Endothelial cell of umbilical vein (primary cell): ENCODE results near the gene PTGES2. TPM values are rescaled to one million over a fixed set of nuclear protein-coding genes. Genes with fewer than 3 reads are reported as not detected.

ENCODE experiments used
- BruUV-seq: library from RNA; stranded (reverse); fragments of 400-500 nt; replicated peaks from 2 replicates; lab custom pipeline; 2021; lab: Mats Ljungman, UMichigan
- CTCF ChIA-PET: fragments of 300-600, 350-600 bp; sonication (Branson Sonifier 250); formaldehyde crosslinking; loops from one replicate; lab custom pipeline; 2021; ENCODE audit warnings: antibody characterized with exemption, inconsistent platforms; lab: Charles Lee
- POLR2A ChIA-PET: fragments of 300-600, 350-600 bp; sonication (Branson Sonifier 250); formaldehyde crosslinking; loops from one replicate; lab custom pipeline; 2021; ENCODE audit warnings: antibody characterized with exemption, inconsistent platforms; lab: Charles Lee
- DNase-seq: peaks from one replicate; pipeline ENCODE4 v3.0.0-alpha.2; 2011; ENCODE audit warnings: low read depth, low spot score
- FAIRE-seq: peaks from 2 replicates; lab custom pipeline; 2011; peaks lifted over from hg19 to GRCh38; lab: Jason Lieb, UNC
- H2AFZ ChIP-seq: 2 replicates; pipeline ENCODE4 v1.6.0; 2012; ENCODE audit warnings: low read depth, low read length, control low read depth, inconsistent platforms
- H3K27ac ChIP-seq: 2 replicates; pipeline ENCODE4 v1.5.1; 2011; ENCODE audit warnings: low read depth, mild to moderate bottlenecking, control low read depth, low read length, moderate library complexity; ENCODE audit not compliant: insufficient read depth
- H3K27me3 ChIP-seq, 2 experiments: 2 replicates each; pipeline versions ENCODE4 v1.6.0 to v1.6.1; 2011; ENCODE audit warnings: low read length in 2 of 2, mixed read lengths in 1 of 2; ENCODE audit not compliant: control insufficient read depth in 2 of 2, insufficient read depth in 2 of 2
- H3K36me3 ChIP-seq, 2 experiments: 2 replicates in 1 of 2; 3 replicates in 1 of 2; pipeline ENCODE4 v1.5.1; 2011; ENCODE audit warnings: low read length in 2 of 2, mild to moderate bottlenecking in 1 of 2, moderate library complexity in 1 of 2; ENCODE audit not compliant: control insufficient read depth in 2 of 2, insufficient read depth in 2 of 2; ENCODE audit errors: extremely low read depth in 1 of 2
- H3K4me1 ChIP-seq: 3 replicates; pipeline ENCODE4 v1.5.1; 2011; ENCODE audit warnings: mild to moderate bottlenecking, low read length; ENCODE audit not compliant: control insufficient read depth, insufficient read depth; ENCODE audit errors: extremely low read depth
- H3K4me2 ChIP-seq: 2 replicates; pipeline ENCODE4 v1.6.1; 2011; ENCODE audit warnings: low read length, control low read depth, mixed read lengths; ENCODE audit not compliant: insufficient read depth
- H3K4me3 ChIP-seq, 3 experiments: fragments of 200-600 bp in 1 of 3; sonication (generic), shearing (Covaris generic) in 1 of 3; replicated peaks in 1 of 3; 2 replicates each; pipeline ENCODE4 v1.5.1; 2011 to 2016; ENCODE audit warnings: control low read depth in 3 of 3, low read length in 3 of 3, mild to moderate bottlenecking in 2 of 3, inconsistent platforms in 1 of 3, low read depth in 1 of 3, moderate library complexity in 1 of 3; ENCODE audit not compliant: insufficient read depth in 1 of 3
- H3K79me2 ChIP-seq: 2 replicates; pipeline ENCODE4 v1.6.0; 2012; ENCODE audit warnings: low read length, inconsistent platforms; ENCODE audit not compliant: control insufficient read depth, insufficient read depth
- H3K9ac ChIP-seq: replicated peaks from 2 replicates; pipeline ENCODE3; 2011; ENCODE audit warnings: low read length, control low read depth; ENCODE audit not compliant: insufficient read depth; ENCODE audit errors: extremely low read depth
- H3K9me1 ChIP-seq: replicated peaks from 3 replicates; pipeline ENCODE4 v1.6.0; 2011; ENCODE audit warnings: mild to moderate bottlenecking, low read length; ENCODE audit not compliant: control insufficient read depth, insufficient read depth; ENCODE audit errors: extremely low read depth
- H3K9me3 ChIP-seq: replicated peaks from 2 replicates; pipeline ENCODE4 v1.5.1; 2012; ENCODE audit warnings: low read length, inconsistent platforms; ENCODE audit not compliant: control insufficient read depth, insufficient read depth
- H4K20me1 ChIP-seq: replicated peaks from 2 replicates; pipeline ENCODE3; 2011; ENCODE audit warnings: mild to moderate bottlenecking, low read length; ENCODE audit not compliant: control insufficient read depth, insufficient read depth; ENCODE audit errors: extremely low read depth
- EZH2 ChIP-seq: IDR thresholded peaks from 2 replicates; pipeline ENCODE4 v1.6.1; 2012; ENCODE audit warnings: borderline replicate concordance, low read depth, mild to moderate bottlenecking, moderate library complexity, low read length, inconsistent platforms; ENCODE audit not compliant: severe bottlenecking
- FOS ChIP-seq: IDR thresholded peaks from 2 replicates; pipeline ENCODE4 v1.6.1; 2011; ENCODE audit warnings: mild to moderate bottlenecking, low read length, moderate library complexity, borderline replicate concordance; ENCODE audit not compliant: insufficient read depth
- GATA2 ChIP-seq: IDR thresholded peaks from 2 replicates; pipeline ENCODE4 v1.7.0; 2011; ENCODE audit warnings: low read depth, mild to moderate bottlenecking, moderate library complexity, mixed read lengths, low read length; ENCODE audit not compliant: insufficient read length, insufficient read depth
- JUN ChIP-seq: IDR thresholded peaks from 2 replicates; pipeline ENCODE4 v1.6.1; 2011; ENCODE audit warnings: borderline replicate concordance, low read depth; ENCODE audit not compliant: insufficient read length, insufficient read depth
- MYC ChIP-seq: IDR thresholded peaks from one replicate; pipeline ENCODE4 v1.6.1; 2011; ENCODE audit warnings: mild to moderate bottlenecking, low read depth, low read length
- POLR2A ChIP-seq: IDR thresholded peaks from 2 replicates; pipeline ENCODE4 v1.6.1; 2012; ENCODE audit warnings: low read depth, mild to moderate bottlenecking, control low read depth, low read length
- POLR2AphosphoS5 ChIP-seq: IDR thresholded peaks from 2 replicates; pipeline ENCODE4 v1.6.1; 2012; ENCODE audit warnings: low read depth, mild to moderate bottlenecking, control low read depth, low read length, moderate library complexity; ENCODE audit not compliant: insufficient read depth
- dilution Hi-C: fragments of 300-500 bp; cut with MboI; formaldehyde crosslinking; loops from one replicate; pipeline ENCODE4 v1.15.0; 2019; ENCODE audit warnings: low sequenced_read_pairs; ENCODE audit not compliant: extremely low pct_ligation_motif_present
- intact Hi-C: fragments of 100-400 bp; cut with micrococcal nuclease; formaldehyde crosslinking; loops from one replicate; pipeline ENCODE4 v1.10.0; 2022
- polyA plus RNA-seq, 4 experiments: library from polyadenylated mRNA; depleted of rRNA in 3 of 4; stranded (reverse) in 3 of 4; unstranded in 1 of 4; fragments of >200 nt; gene quantifications; 2 replicates each; pipeline versions ENCODE4 v1.2.1 to v1.2.3, GENCODE V29; 2011 to 2012; ENCODE audit warnings: missing spikeins in 1 of 4
- total RNA-seq: library from RNA; stranded (reverse); gene quantifications from 2 replicates; pipeline ENCODE4 v1.2.3, GENCODE V29; 2021
- TF ChIP-seq, protein P1 (sequence below), 2 donors: IDR thresholded peaks; 1 replicate in 1 of 2; 2 replicates in 1 of 2; pipeline ENCODE4 v1.5.1; 2011; ENCODE audit warnings: low read length in 2 of 2, mild to moderate bottlenecking in 2 of 2, moderate library complexity in 2 of 2, control low read depth in 1 of 2, inconsistent platforms in 1 of 2, low read depth in 1 of 2; ENCODE audit not compliant: insufficient read depth in 1 of 2; ENCODE audit errors: extremely low read depth in 1 of 2
- TF ChIP-seq, protein P2 (sequence below): IDR thresholded peaks from 2 replicates; pipeline ENCODE4 v1.6.1; 2011; ENCODE audit not compliant: insufficient read depth, insufficient read length

PTGES2 gene
- total and polyA plus RNA-seq, 2 donors (not counting 3 experiments of a cell fraction or from before 2014, with no cell fraction given): 64.2 to 69.9 TPM

DNA sequence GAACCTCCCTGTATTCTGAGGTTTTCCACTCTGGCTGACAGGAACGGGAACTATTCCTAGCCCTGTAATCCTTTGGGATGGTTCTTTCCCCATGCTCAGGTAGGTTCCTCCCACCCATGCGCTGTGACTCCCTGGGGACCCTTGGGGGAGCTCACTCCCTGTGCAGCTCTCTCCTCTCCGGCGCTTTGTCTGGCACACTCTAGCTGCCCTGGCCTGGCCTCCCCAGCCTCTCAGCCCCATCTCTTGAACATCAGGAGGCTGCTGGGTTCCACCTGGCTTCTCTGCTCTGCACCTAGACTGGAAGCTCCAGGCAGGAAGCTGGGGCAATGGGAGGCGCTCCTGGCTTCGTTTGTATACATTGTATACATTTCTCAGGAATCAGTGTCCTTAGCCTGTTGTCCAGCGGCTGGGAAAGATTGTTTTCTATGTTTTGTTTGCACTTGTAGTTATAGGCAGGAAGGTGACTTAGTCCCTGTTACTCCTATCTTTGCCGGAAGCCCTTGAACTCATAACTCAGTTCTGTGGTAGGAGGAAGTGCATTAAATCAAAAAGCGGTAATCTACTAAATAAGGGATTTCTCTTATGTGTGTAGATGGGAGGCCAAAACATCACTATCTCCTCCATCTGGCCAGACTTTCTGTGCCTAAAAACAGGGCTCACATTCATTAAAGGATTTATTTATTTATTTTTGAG is 39.1 kb downstream of the PTGES2 start:
- Histone ChIP-seq H2AFZ (no peak overlapping the region), H4K20me1 (no peaks in the 10 kb centered on the region), H3K4me1 (peaks cover 15% of the 10 kb centered on the region), H3K4me2 (no peak overlapping the region), H3K9me1 (no peaks in the 10 kb centered on the region), H3K9me3 (no peaks in the 10 kb centered on the region), H3K4me3 (no peak overlapping the region), H3K9ac (no peak overlapping the region), H3K79me2 (peaks cover 21% of the 10 kb centered on the region), H3K36me3 (no peaks in the 10 kb centered on the region), H3K27ac (no peak overlapping the region), H3K27me3 (no peaks in the 10 kb centered on the region)
- BruUV-seq: no TSS peak
- dilution Hi-C loops: no loop called here
- ChIA-PET CTCF (interaction anchor here (1.1 to 4.0 kb wide), 5 partner anchors 10 to 29 kb away, joined by 3 to 25 read pairs (median 5); no protein-coding TSS in a partner anchor), POLR2A (no interaction called here)
- TF ChIP-seq POLR2AphosphoS5 (no peak), JUN (no peak), GATA2 (no peak), POLR2A (no peak), MYC (no peak), FOS (no peak), EZH2 (no peak)
- TF ChIP-seq, protein P1, sequence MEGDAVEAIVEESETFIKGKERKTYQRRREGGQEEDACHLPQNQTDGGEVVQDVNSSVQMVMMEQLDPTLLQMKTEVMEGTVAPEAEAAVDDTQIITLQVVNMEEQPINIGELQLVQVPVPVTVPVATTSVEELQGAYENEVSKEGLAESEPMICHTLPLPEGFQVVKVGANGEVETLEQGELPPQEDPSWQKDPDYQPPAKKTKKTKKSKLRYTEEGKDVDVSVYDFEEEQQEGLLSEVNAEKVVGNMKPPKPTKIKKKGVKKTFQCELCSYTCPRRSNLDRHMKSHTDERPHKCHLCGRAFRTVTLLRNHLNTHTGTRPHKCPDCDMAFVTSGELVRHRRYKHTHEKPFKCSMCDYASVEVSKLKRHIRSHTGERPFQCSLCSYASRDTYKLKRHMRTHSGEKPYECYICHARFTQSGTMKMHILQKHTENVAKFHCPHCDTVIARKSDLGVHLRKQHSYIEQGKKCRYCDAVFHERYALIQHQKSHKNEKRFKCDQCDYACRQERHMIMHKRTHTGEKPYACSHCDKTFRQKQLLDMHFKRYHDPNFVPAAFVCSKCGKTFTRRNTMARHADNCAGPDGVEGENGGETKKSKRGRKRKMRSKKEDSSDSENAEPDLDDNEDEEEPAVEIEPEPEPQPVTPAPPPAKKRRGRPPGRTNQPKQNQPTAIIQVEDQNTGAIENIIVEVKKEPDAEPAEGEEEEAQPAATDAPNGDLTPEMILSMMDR (IDR thresholded peaks at IDR 0.05; ENCODE audit: extremely low read depth in 1 of 2, insufficient read depth in 1 of 2, low read depth in 1 of 2, low read length in 2 of 2): no peak
- TF ChIP-seq, protein P2, sequence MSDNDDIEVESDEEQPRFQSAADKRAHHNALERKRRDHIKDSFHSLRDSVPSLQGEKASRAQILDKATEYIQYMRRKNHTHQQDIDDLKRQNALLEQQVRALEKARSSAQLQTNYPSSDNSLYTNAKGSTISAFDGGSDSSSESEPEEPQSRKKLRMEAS: no peak
- DNase-seq (no peak), FAIRE-seq (peak; percentile 26)
- intact Hi-C loops: no loop called here
